ENCODE measurements around the gene HSD17B10. TPM values are rescaled to one million over a fixed set of nuclear protein-coding genes. Genes with fewer than 3 reads are reported as not detected.

HSD17B10 gene
- total and polyA plus RNA-seq, 2 of the 13 experiments (the other 11 are each of a cell fraction or from before 2014, with no cell fraction given) = 68.7 to 84.7 TPM

GRCh38 chrX:53422086-53422860 is 11.9 kb downstream of the HSD17B10 start, which contains the start of gene SMC1A (continued):
- peak; percentile 79; the same call in 1 of the 2 replicates for TF ChIP-seq GMEB1 (CRISPR knock-in tag; IDR thresholded peaks at IDR 0.05; ENCODE audit: borderline replicate concordance)
- peak; percentile 91 for TF ChIP-seq ZFX (CRISPR knock-in tag; IDR thresholded peaks at IDR 0.05; ENCODE audit: low read depth)
- TF ChIP-seq GMEB2 (CRISPR knock-in tag; IDR thresholded peaks at IDR 0.05; ENCODE audit: low read depth) = 0 out of 2 replicates have a peak, but pooled peaks have one; percentile 16
- TF ChIP-seq ZBTB44 (CRISPR knock-in tag; IDR thresholded peaks at IDR 0.05) = no peak
- peak; percentile 81 for TF ChIP-seq SAP130 (CRISPR knock-in tag; IDR thresholded peaks at IDR 0.05; ENCODE audit: low read depth)
- no peak for TF ChIP-seq SRY (CRISPR knock-in tag; IDR thresholded peaks at IDR 0.05)
- peak; percentile 87; the same call in 1 of the 2 replicates for TF ChIP-seq SPEN (CRISPR knock-in tag; IDR thresholded peaks at IDR 0.05; ENCODE audit: low read depth)
- no peak for TF ChIP-seq ZNF605 (CRISPR knock-in tag; IDR thresholded peaks at IDR 0.05)
- TF ChIP-seq ZNF235 (CRISPR knock-in tag; IDR thresholded peaks at IDR 0.05; ENCODE audit: borderline replicate concordance) = 0 out of 2 replicates have a peak, but pooled peaks have one; percentile 51
- TF ChIP-seq ZBTB4 (CRISPR knock-in tag; IDR thresholded peaks at IDR 0.05; ENCODE audit: borderline replicate concordance) = no peak
- no peak for TF ChIP-seq TRIM24 (CRISPR knock-in tag; IDR thresholded peaks at IDR 0.05)
- TF ChIP-seq SRSF4 (IDR thresholded peaks at IDR 0.05; ENCODE audit: low read depth, low read length, poor library complexity, severe bottlenecking) = no peak
- no peak for TF ChIP-seq ZBTB37 (CRISPR knock-in tag; IDR thresholded peaks at IDR 0.05)
- no peak for TF ChIP-seq ZNF781 (CRISPR knock-in tag; IDR thresholded peaks at IDR 0.05; ENCODE audit: borderline replicate concordance, not compliant biosample characterization)
- peak; percentile 61 for TF ChIP-seq ZNF501 (CRISPR knock-in tag; IDR thresholded peaks at IDR 0.05)
- peak; percentile 93 for TF ChIP-seq E2F1 (CRISPR knock-in tag; IDR thresholded peaks at IDR 0.05)

All from HepG2 (cell line).